Stimulated activated CD8-positive, alpha-beta memory T cell treated with anti-CD3 and anti-CD28 coated beads, Interleukin-12 subunit alpha, Interleukin-12 subunit beta, amount 100 ng/mL, for 1 hour (primary cell): ENCODE measurements around the gene CDK8.

Source experiments
- DNase-seq: peaks from one replicate; pipeline ENCODE4 v3.0.0-alpha.2; 2020; ENCODE audit warnings: low read depth

The CDK8 gene

GRCh38 chr13:26446751-26447150, 192.8 kb downstream of the CDK8 start:
- no peak for DNase-seq

GRCh38 chr13:26448032-26448431, 194.1 kb downstream of the CDK8 start:
- no peak for DNase-seq

DNA sequence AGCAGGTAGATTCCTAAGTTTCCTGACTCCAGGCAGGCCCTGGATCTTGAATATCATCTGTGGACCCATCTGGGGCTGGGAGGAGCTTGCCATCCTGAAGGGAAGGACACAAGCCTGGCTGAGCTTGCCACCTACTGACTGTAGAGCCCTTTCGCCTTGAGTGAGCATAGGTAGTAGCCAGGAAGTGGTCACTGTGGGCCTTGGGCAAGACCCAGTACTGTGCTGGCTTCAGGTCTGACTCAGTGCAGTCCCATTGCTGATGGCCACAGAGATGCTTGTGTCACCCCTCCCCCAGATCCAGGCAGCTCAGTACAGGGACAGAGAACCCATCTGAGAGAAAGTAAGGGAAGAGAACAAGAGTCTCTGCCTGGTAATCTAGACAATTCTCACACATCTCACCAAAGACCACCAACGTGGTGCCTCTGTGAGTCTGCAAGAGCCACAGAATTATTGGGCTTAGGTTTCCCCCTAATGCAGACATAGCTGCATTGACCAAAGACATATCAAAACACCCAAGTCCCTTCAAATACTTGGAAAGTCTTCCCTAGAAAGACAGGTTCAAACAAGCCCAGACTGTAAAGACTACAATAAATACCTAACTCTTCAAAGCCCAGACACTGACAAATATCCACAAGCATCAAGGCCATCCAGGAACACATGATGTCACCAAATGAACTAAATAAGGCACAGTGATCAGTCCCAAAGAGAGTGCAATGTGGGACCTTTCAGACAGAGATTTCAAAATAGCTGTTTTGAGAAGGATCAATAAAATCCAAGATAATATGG, 195.3 kb downstream of the CDK8 start:
- no peak for DNase-seq
